RWPE2 (cell line): ENCODE results near the gene SPTB.

Source experiments
- ATAC-seq: fragments of 200-7000 bp; cut with Tn5 transposase; 3 replicates; pipeline ENCODE4 v1.9.1; 2021; ENCODE audit warnings: low read depth
- DNase-seq: peaks from one replicate; pipeline ENCODE4 v3.0.0-alpha.2; 2020; ENCODE audit warnings: low spot score
- H3K27ac ChIP-seq: fragments of 450-650 bp; 2 replicates; pipeline ENCODE4 v1.5.1; 2017; ENCODE audit warnings: mild to moderate bottlenecking; ENCODE audit not compliant: poor library complexity, severe bottlenecking
- H3K27me3 ChIP-seq: fragments of 250-450 bp; sonication (Bioruptor Pico); 2 replicates; pipeline ENCODE4 v1.5.1; 2021; ENCODE audit warnings: mild to moderate bottlenecking, moderate library complexity; ENCODE audit not compliant: insufficient read depth, poor library complexity, severe bottlenecking
- H3K36me3 ChIP-seq: fragments of 250-450 bp; sonication (Bioruptor Pico); 2 replicates; pipeline ENCODE4 v1.5.1; 2020; ENCODE audit warnings: low read depth, mild to moderate bottlenecking, moderate library complexity
- H3K4me1 ChIP-seq: fragments of 250-450 bp; sonication (Bioruptor Pico); 2 replicates; pipeline ENCODE4 v1.5.1; 2021; ENCODE audit warnings: mild to moderate bottlenecking, moderate library complexity; ENCODE audit not compliant: insufficient read depth, poor library complexity, severe bottlenecking
- H3K4me3 ChIP-seq: fragments of 250-450 bp; sonication (Bioruptor Pico); 2 replicates; pipeline ENCODE4 v1.5.1; 2021; ENCODE audit warnings: mild to moderate bottlenecking, moderate library complexity; ENCODE audit not compliant: severe bottlenecking
- H3K9me3 ChIP-seq: fragments of 250-450 bp; sonication (Bioruptor Pico); 2 replicates; pipeline ENCODE4 v1.5.1; 2021; ENCODE audit warnings: mild to moderate bottlenecking, moderate library complexity; ENCODE audit not compliant: severe bottlenecking
- TF ChIP-seq, protein P1 (sequence below): fragments of 450-650 bp; IDR thresholded peaks from one replicate; pipeline ENCODE4 v1.5.1; 2017; ENCODE audit warnings: mild to moderate bottlenecking, moderate library complexity; ENCODE audit not compliant: poor library complexity, severe bottlenecking

SPTB gene

DNA sequence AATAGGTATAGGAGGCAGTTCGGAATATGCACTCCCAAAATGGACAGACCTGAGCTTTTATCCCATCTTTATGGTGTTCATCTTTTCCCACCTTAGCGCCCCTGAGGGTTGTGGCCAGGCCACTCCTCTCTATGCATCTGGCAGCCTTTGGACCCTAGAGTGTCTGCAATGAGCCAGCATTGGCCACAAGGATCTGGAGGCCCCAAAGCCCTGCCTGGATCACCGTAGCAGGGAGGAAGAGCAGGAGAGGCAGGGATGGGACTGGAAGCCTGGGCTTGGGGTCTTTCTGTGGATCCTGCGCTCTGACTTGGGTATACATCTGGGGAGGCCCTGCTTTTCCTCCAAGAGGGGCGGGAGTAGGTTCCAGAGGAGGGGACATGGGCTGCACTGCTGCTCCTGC, 123.0 kb downstream of the SPTB start:
- Histone ChIP-seq H3K4me3 (no peak overlapping the region), H3K9me3 (no peaks in the 10 kb centered on the region), H3K27ac (peak overlapping the region; percentile 90)

DNA sequence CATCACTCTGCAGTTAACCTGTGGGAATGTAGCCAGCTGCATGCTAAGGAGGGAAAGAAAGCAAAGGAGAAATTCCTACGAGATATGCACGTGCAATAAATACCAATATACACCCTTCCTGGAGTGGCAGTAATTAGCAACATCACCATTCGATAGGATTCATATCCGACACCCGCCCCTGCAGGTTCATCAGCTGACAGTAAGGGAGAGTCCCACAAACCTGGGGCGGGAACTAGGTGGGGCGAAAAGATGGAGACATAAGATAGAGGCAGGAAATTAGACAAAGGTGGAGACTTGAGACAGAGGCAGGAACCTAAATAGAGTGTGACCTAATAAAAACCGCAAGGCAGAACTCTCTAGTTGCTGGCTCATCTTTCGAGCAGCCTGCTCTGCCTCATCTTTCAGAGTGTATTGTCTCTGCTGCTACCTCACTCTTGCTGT, 123.9 kb downstream of the SPTB start:
- Histone ChIP-seq H3K27me3 (no peaks in the 10 kb centered on the region), H3K4me1 (peaks cover 43% of the 10 kb centered on the region), H3K27ac (peak overlapping the region; percentile 90), H3K36me3 (no peaks in the 10 kb centered on the region), H3K9me3 (no peaks in the 10 kb centered on the region), H3K4me3 (no peak overlapping the region)
- TF ChIP-seq, protein P1, sequence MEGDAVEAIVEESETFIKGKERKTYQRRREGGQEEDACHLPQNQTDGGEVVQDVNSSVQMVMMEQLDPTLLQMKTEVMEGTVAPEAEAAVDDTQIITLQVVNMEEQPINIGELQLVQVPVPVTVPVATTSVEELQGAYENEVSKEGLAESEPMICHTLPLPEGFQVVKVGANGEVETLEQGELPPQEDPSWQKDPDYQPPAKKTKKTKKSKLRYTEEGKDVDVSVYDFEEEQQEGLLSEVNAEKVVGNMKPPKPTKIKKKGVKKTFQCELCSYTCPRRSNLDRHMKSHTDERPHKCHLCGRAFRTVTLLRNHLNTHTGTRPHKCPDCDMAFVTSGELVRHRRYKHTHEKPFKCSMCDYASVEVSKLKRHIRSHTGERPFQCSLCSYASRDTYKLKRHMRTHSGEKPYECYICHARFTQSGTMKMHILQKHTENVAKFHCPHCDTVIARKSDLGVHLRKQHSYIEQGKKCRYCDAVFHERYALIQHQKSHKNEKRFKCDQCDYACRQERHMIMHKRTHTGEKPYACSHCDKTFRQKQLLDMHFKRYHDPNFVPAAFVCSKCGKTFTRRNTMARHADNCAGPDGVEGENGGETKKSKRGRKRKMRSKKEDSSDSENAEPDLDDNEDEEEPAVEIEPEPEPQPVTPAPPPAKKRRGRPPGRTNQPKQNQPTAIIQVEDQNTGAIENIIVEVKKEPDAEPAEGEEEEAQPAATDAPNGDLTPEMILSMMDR: no peak
- DNase-seq: peak; percentile 90
- peak; percentile 75 for ATAC-seq

More for the DNA sequence above, 123.0 kb downstream of the SPTB start:
- TF ChIP-seq, protein P1: no peak
- DNase-seq (peak; percentile 38), ATAC-seq (no peak)
- Histone ChIP-seq H3K27me3 (no peaks in the 10 kb centered on the region), H3K4me1 (peaks cover 52% of the 10 kb centered on the region), H3K36me3 (no peaks in the 10 kb centered on the region)

DNA sequence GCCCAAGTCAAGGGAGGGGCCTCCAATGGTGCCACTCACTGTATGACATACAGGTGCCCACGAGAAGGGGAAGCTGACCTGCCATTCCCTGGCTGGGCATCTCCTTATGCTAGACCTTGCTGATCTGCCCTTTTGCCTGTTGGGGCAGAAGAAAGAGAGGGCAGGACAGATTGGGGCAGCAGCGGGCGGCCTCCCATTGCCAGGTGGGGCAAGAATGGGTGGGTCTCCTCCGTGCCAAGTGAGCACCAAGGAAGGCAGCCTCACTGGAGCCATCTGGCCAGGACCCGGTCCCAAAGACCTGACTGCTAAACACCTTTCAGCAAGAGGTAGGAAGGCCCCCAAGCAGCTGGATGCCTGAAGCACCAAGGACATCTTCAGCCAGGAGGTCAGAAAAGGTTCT, 125.0 kb downstream of the SPTB start:
- DNase-seq (peak; percentile 62), ATAC-seq (no peak)
- Histone ChIP-seq H3K4me1 (peaks cover 43% of the 10 kb centered on the region), H3K36me3 (peaks cover 8% of the 10 kb centered on the region), H3K4me3 (no peak overlapping the region), H3K27me3 (no peaks in the 10 kb centered on the region), H3K27ac (peak overlapping the region; percentile 90), H3K9me3 (no peaks in the 10 kb centered on the region)
- TF ChIP-seq, protein P1: no peak

DNA sequence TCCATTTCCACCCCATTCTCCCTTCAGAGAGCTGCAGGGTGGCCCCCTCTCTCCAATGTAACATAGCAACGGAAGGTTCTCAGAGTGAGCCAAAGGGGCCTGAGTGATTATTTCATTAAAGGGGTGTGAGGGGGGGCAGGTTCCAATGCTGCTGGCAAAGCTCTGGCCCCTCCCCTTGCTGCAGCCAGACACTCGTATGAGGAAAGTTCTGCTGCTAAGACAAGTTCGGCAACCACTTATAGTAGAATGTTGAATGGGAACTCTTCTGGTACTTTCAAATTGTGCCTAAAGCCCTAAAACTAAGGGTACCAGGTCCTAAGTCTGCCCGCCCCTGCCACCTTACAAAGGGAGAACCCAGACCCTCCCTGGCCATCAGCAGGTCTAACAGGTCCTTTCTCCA, 125.7 kb downstream of the SPTB start:
- Histone ChIP-seq H3K9me3 (no peaks in the 10 kb centered on the region), H3K27me3 (no peaks in the 10 kb centered on the region), H3K4me1 (peaks cover 39% of the 10 kb centered on the region), H3K27ac (no peak overlapping the region), H3K4me3 (no peak overlapping the region), H3K36me3 (peaks cover 9% of the 10 kb centered on the region)
- ATAC-seq: no peak
- no peak for DNase-seq
- TF ChIP-seq, protein P1: no peak

DNA sequence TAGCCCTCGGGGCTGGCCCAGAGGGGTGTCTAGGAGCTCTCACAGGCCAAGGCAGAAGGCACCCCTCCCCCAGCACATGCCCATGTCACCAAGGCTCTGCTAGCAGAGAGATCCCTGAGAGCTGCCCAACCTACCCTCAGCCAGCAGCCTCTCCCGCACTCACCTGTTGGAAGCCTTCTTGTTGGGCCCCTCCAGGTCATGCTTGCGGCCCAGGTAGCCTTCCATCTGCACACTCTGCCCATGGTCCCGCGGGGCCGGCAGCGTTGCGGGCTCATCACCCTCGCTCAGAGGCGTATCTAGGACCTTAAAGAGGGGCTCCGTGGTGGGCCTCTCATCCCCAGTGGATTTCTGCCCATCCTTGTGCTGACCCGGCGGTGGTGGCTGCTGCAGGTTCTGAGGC, 126.3 kb downstream of the SPTB start:
- ATAC-seq: no peak
- peak; percentile 57 for DNase-seq
- Histone ChIP-seq H3K9me3 (no peaks in the 10 kb centered on the region), H3K27ac (no peak overlapping the region), H3K4me1 (peaks cover 32% of the 10 kb centered on the region), H3K4me3 (no peak overlapping the region), H3K27me3 (no peaks in the 10 kb centered on the region), H3K36me3 (peaks cover 11% of the 10 kb centered on the region)
- TF ChIP-seq, protein P1: no peak
